Measurements from ENCODE around the gene TDG. TPM values are rescaled to one million over a fixed set of nuclear protein-coding genes. Genes with fewer than 3 reads are reported as not detected.

TDG gene
- total RNA-seq, 1 donor from 2014 or later, result 11.3 TPM

- Histone ChIP-seq H3K4me3 (no peak overlapping the region), H3K36me3 (peaks cover 42% of the 10 kb centered on the region), H3K4me1 (peaks cover 40% of the 10 kb centered on the region), H3K9me3 (replicated peaks) (no peaks in the 10 kb centered on the region), H3K27me3 (ENCODE audit: low read depth) (no peaks in the 10 kb centered on the region), H3K27ac (replicated peaks) (no peak overlapping the region)
- no peak for DNase-seq
- intact Hi-C loops (cut with micrococcal nuclease), result no loop called here
- TF ChIP-seq, protein P1, sequence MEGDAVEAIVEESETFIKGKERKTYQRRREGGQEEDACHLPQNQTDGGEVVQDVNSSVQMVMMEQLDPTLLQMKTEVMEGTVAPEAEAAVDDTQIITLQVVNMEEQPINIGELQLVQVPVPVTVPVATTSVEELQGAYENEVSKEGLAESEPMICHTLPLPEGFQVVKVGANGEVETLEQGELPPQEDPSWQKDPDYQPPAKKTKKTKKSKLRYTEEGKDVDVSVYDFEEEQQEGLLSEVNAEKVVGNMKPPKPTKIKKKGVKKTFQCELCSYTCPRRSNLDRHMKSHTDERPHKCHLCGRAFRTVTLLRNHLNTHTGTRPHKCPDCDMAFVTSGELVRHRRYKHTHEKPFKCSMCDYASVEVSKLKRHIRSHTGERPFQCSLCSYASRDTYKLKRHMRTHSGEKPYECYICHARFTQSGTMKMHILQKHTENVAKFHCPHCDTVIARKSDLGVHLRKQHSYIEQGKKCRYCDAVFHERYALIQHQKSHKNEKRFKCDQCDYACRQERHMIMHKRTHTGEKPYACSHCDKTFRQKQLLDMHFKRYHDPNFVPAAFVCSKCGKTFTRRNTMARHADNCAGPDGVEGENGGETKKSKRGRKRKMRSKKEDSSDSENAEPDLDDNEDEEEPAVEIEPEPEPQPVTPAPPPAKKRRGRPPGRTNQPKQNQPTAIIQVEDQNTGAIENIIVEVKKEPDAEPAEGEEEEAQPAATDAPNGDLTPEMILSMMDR (IDR thresholded peaks at IDR 0.05; ENCODE audit: borderline replicate concordance), result no peak
These were observed 9.7 kb downstream of the TDG start for GRCh38 chr12:103975368-103975767.

DNA sequence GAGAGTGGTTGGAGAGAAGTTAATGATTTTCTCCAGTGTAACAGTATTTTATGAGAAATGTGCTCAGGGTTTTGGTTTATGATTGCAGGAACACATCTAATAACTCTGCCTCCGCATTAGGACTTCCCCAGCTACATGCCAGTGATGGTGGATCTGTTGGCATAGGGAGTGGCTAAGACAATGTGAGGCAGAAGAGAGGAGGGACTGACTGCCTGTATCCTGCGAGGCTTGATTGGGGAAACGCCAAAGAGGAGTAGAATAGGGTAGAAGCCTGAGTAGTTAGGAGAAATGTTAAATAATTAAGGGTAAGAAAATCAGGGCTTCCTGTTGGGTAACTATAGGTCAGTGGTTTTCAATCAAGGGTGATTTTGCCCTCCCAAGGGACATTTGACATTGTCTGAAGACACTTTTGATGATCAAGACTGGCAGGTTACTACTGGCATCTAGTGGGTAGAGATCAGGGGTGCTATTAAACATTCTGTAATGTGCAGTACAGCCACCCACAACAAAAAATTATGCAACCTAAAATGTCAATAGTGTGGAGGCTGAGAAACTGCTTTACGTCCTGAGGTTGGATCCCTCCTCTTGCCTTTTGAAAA, 12.8 kb downstream of the TDG start:
- TF ChIP-seq, protein P1 (IDR thresholded peaks at IDR 0.05; ENCODE audit: borderline replicate concordance), result no peak
- Histone ChIP-seq H3K9me3 (replicated peaks) (no peaks in the 10 kb centered on the region), H3K36me3 (peaks cover 68% of the 10 kb centered on the region), H3K4me1 (peaks cover 18% of the 10 kb centered on the region), H3K4me3 (no peak overlapping the region), H3K27ac (replicated peaks) (no peak overlapping the region), H3K27me3 (ENCODE audit: low read depth) (no peaks in the 10 kb centered on the region)
- intact Hi-C loops (cut with micrococcal nuclease), result no loop called here
- no peak for DNase-seq

DNA sequence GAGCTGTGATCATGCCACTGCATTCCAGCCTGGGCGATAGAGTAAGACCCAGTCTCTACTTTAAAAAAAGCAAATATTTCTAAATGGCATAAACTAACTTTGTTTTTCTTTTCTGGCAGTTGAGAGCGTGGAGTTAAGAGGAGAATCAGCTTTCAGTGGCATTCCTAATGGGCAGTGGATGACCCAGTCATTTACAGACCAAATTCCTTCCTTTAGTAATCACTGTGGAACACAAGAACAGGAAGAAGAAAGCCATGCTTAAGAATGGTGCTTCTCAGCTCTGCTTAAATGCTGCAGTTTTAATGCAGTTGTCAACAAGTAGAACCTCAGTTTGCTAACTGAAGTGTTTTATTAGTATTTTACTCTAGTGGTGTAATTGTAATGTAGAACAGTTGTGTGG, 21.2 kb downstream of the TDG start:
- Histone ChIP-seq H3K36me3 (peaks cover 73% of the 10 kb centered on the region), H3K9me3 (replicated peaks) (no peaks in the 10 kb centered on the region), H3K4me1 (no peaks in the 10 kb centered on the region), H3K27ac (replicated peaks) (no peak overlapping the region), H3K4me3 (no peak overlapping the region), H3K27me3 (ENCODE audit: low read depth) (no peaks in the 10 kb centered on the region)
- intact Hi-C loops (cut with micrococcal nuclease), result no loop called here
- DNase-seq, result no peak
- TF ChIP-seq, protein P1 (IDR thresholded peaks at IDR 0.05; ENCODE audit: borderline replicate concordance), result no peak

GRCh38 chr12:103994235-103994634, 28.6 kb downstream of the TDG start:
- peaks cover 14% of the 10 kb centered on the region for H3K4me1 ChIP-seq
- H3K27me3 ChIP-seq (ENCODE audit: low read depth), result no peaks in the 10 kb centered on the region
- no peaks in the 10 kb centered on the region for H3K9me3 ChIP-seq (replicated peaks)
- DNase-seq, result no peak
- H3K27ac ChIP-seq (replicated peaks), result no peak overlapping the region
- intact Hi-C loops (cut with micrococcal nuclease), result no loop called here
- H3K36me3 ChIP-seq, result peaks cover 12% of the 10 kb centered on the region
- TF ChIP-seq, protein P1 (IDR thresholded peaks at IDR 0.05; ENCODE audit: borderline replicate concordance), result no peak
- no peak overlapping the region for H3K4me3 ChIP-seq

- TF ChIP-seq, protein P1 (IDR thresholded peaks at IDR 0.05; ENCODE audit: borderline replicate concordance), result no peak
- DNase-seq, result peak; percentile 23
- Histone ChIP-seq H3K27me3 (ENCODE audit: low read depth) (no peaks in the 10 kb centered on the region), H3K4me1 (peaks cover 14% of the 10 kb centered on the region), H3K4me3 (peak overlapping the region; percentile 38), H3K9me3 (replicated peaks) (no peaks in the 10 kb centered on the region), H3K36me3 (no peaks in the 10 kb centered on the region), H3K27ac (replicated peaks) (peak overlapping the region; percentile 78)
- intact Hi-C loops (cut with micrococcal nuclease), result no loop called here
These were observed 30.9 kb downstream of the TDG start for GRCh38 chr12:103996595-103996994.

Measured in left ventricle myocardium inferior (tissue), 1 donor.